Lower leg skin (tissue), 3 donors: ENCODE data around the gene AFF2.

Experiments
- CTCF ChIP-seq, 3 donors: fragments of 450-650 bp; IDR thresholded peaks; one replicate each; pipeline ENCODE4 v1.5.1; 2016; ENCODE audit warnings: antibody characterized with exemption in 3 of 3, mild to moderate bottlenecking in 3 of 3, moderate library complexity in 2 of 3
- POLR2A ChIP-seq, 2 donors: fragments of 450-650 bp; IDR thresholded peaks; one replicate each; pipeline ENCODE4 v1.6.1; 2016 to 2017; ENCODE audit warnings: antibody characterized with exemption in 2 of 2, mild to moderate bottlenecking in 1 of 2, moderate library complexity in 1 of 2

- no peak for TF ChIP-seq CTCF (IDR thresholded peaks at IDR 0.05)
- no peak for TF ChIP-seq POLR2A (IDR thresholded peaks at IDR 0.05)
These were observed 544.1 kb downstream of the AFF2 start for GRCh38 chrX:149044471-149044870.
